22Rv1 (cell line): ENCODE results near the gene MAP3K6.
"Not testable (repeated sequence)": the region's sequence is repeated elsewhere in the genome, so short reads cannot be mapped to it uniquely, and the experiment has no call there.

ENCODE experiments used
- H3K27ac ChIP-seq: fragments of 450-650 bp; 2 replicates; pipeline ENCODE4 v1.5.1; 2017
- ZFX ChIP-seq: fragments of 450-650 bp; IDR thresholded peaks from 2 replicates; pipeline ENCODE4 v1.6.1; 2017; ENCODE audit warnings: antibody characterized with exemption, borderline replicate concordance
- TF ChIP-seq, protein P1 (sequence below): fragments of 450-650 bp; IDR thresholded peaks from 2 replicates; pipeline ENCODE4 v1.5.1; 2017; ENCODE audit warnings: mild to moderate bottlenecking

The MAP3K6 gene

DNA sequence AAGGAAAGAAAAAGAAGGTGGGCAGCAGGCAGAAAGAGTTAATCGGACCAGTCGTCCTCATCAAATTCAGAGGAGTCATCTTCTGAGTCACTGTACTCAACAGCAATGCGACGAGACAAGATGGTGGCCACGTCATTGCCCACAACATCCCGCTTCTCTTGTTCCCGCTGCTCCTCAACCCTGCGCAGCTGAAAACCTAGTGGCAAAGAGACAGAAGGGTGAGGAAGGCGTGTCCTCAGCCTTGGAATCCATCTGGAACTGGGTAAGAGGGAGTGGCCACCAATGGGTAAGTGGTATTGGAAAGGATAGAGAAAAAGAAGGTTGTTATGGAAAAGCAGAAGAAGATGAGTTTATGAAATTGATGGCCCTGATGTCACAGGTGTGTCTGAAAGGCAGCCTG, 41.4 kb upstream of the MAP3K6 start:
- no peak overlapping the region for H3K27ac ChIP-seq
- TF ChIP-seq, protein P1, sequence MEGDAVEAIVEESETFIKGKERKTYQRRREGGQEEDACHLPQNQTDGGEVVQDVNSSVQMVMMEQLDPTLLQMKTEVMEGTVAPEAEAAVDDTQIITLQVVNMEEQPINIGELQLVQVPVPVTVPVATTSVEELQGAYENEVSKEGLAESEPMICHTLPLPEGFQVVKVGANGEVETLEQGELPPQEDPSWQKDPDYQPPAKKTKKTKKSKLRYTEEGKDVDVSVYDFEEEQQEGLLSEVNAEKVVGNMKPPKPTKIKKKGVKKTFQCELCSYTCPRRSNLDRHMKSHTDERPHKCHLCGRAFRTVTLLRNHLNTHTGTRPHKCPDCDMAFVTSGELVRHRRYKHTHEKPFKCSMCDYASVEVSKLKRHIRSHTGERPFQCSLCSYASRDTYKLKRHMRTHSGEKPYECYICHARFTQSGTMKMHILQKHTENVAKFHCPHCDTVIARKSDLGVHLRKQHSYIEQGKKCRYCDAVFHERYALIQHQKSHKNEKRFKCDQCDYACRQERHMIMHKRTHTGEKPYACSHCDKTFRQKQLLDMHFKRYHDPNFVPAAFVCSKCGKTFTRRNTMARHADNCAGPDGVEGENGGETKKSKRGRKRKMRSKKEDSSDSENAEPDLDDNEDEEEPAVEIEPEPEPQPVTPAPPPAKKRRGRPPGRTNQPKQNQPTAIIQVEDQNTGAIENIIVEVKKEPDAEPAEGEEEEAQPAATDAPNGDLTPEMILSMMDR: no peak
- TF ChIP-seq ZFX: no peak

DNA sequence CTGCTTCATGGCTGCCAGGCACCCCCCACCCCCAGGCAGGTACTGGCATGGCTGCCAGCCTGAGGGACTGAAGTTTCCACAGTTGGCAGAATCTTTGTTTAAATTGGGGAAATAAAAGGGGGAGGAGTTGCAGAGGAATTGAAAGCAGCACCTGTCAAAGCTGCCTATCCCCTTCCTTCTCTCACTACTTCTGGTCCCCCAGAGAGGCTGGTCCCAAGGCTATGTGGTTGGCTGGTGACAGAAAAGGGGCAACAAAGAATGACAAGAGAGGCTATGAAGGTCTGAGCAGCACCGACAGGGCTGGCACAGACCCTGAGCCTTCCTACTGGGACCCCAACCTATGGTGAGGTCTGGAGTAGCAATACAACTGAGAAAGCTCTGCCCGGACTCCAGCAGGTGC, 40.0 kb upstream of the MAP3K6 start:
- not testable (repeated sequence) for H3K27ac ChIP-seq

DNA sequence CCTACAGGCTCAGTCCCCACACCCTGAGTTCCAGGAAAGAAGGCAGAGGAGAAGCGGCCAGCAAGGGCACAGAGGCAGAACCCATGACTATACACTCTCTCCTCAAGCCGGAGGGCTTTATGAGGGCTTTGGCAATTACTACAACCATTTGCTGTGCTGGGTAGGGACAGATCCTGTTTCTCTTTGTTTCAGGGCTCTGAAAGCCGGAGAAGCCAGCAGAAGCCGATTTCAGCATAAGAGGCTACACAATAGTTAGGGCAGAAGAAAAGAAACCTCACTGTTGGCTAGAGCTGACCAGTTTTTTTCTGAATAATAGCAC, 39.6 kb upstream of the MAP3K6 start:
- no peak overlapping the region for H3K27ac ChIP-seq
- TF ChIP-seq, protein P1: no peak
- no peak for TF ChIP-seq ZFX

DNA sequence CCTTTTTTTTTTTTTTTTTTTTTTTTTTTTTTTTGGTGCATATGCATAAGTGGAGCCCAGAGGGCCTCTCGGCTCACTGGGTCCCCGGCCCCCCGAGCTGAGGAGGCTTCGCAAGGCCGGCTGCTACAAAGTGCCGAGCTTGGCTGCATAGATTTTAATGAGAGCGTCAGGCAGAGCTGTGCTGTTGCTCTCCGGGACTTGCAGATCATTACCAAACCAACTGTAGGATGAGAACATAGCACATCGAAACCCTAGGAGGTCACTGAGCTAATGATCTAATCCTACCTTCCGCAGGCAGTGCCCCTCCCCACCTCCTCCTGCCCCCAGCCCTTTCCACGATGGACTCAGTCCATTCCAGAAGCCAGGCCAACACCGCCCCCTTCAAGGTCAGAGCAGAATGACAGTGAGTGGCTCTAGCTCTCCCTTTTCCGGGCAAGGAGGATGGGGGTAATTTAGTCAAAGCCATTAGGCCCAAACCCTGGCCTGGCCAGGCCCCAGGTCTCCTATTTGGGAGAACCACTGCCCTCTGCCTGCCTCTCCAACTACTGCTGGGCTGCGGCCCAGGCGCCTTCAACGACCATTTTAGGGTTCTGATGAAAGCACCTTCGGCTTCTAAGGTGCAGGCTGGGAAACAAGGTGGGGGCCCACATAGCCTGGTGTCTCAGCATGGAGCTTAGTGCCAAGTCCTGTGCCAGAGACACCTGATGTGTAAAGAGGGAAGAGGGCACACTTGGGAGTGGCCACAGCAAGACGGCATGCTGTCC, 39.0 kb upstream of the MAP3K6 start:
- H3K27ac ChIP-seq: not testable (repeated sequence)

DNA sequence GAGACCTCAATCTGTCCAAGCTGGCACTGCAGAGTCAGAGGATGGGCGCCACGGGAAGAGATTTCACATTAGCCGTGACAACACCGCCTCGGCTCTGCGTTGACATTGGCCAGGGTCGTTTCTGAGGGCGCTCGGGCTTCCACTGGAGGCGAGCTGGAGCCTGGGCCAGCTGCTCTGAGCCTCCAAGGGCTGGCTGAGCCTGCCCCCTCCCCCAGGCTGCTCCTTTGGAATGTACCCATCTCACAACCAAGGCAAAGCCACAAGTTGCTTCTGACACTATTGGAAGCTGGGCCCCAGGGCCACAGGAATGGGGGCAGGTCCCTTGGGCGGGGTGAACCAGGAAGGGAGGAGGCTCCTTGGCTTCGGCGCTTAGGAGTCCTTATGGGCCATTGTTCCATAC, 38.3 kb upstream of the MAP3K6 start:
- H3K27ac ChIP-seq: no peak overlapping the region
- TF ChIP-seq ZFX: no peak
- TF ChIP-seq, protein P1: no peak

DNA sequence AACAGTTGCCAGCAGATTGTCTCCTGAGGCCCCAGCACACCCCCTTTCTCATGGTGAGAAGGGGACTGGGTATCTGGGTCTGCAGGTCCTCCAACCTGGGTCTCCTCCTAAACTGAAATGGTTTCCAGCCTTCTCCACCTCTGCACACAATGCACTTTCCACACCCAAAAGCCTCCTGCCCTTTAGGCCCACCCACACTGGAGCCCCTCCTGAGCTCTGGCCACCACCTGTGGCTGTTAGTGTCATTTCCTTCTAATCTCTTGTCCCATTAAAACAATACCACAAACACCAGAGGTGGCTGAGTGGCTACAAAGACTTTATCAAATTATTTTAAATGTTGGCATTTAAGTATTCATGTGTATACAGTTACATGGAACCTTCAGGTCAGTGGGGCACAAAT, 37.2 kb upstream of the MAP3K6 start:
- no peak for TF ChIP-seq ZFX
- TF ChIP-seq, protein P1: no peak
- H3K27ac ChIP-seq: no peak overlapping the region; the same call in 1 of the 2 replicates

DNA sequence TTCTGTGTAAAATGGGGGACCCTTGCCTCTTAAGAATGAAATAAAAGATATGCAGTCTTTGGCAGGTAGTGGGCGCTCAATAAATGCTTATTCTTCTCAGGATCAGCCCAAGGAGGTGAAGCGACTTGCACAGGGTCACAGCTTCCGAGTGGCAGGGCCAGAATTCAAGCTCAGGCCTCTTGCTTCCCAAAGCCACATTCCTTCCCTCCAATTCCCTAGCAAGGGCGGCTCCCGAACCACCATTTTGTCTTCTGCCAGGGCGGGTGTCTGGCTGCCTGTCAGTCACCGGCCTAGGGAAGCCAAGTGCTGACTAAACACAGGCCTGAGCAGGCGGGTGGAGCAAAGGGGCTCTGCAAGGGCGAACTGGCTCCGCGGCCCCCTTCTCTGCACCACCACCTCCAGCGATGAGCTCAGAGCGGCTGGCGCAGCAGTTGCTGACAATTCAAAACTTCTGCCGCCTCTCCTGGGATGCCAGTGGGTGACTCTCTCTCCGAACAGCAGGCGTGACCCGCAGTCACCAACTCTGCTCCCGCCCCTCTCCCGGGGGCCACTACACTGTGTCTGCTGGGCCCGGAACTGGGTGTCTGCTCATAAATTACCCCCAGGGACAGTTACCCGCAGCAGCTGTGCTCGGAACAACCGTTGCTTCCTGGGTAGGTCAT, 36.4 kb upstream of the MAP3K6 start:
- no peak overlapping the region; the same call in 1 of the 2 replicates for H3K27ac ChIP-seq
- TF ChIP-seq, protein P1: no peak
- no peak for TF ChIP-seq ZFX

DNA sequence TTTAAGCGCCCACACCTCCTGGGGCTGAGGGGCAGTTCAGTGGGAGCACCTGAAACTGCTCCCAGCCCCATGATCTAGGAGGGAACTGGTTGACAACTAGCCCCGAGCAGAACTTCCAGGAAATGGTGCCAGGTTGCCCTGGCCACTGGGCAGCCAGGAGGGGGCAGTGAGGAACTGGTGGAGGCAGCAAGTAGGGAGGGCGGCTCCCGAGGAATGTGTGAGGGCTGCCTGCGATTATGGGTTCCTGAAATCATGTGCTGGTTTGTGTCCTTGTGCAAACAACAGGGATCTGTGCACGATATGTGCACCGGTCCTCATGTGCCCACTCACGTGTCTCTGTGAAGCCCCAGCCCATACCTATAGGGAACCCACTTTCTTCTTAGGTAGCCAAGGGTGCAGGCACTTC, 35.6 kb upstream of the MAP3K6 start:
- no peak overlapping the region for H3K27ac ChIP-seq
- TF ChIP-seq, protein P1: peak; percentile 63
- TF ChIP-seq ZFX: no peak
